Effector CD8-positive, alpha-beta T cell (primary cell): ENCODE measurements around the gene DDR2.

Source experiments
- DNase-seq: peaks from one replicate; lab custom pipeline; 2025; lab: John Stamatoyannopoulos, UW

DDR2 gene

GRCh38 chr1:162671664-162672410 is 39.6 kb downstream of the DDR2 start:
- DNase-seq, result no peak

- DNase-seq, result no peak
These were observed 40.5 kb downstream of the DDR2 start for GRCh38 chr1:162672622-162673260.

GRCh38 chr1:162674034-162674608 is 41.9 kb downstream of the DDR2 start:
- no peak for DNase-seq

- no peak for DNase-seq
These were observed 43.8 kb downstream of the DDR2 start for GRCh38 chr1:162676087-162676486.

- no peak for DNase-seq
These were observed 44.5 kb downstream of the DDR2 start for GRCh38 chr1:162676750-162677149.

- no peak for DNase-seq
These were observed 45.5 kb downstream of the DDR2 start for GRCh38 chr1:162677607-162678371.

- no peak for DNase-seq
These were observed 46.2 kb downstream of the DDR2 start for GRCh38 chr1:162678439-162678838.

- DNase-seq, result no peak
These were observed 47.0 kb downstream of the DDR2 start for GRCh38 chr1:162679298-162679697.

- DNase-seq, result no peak
These were observed 48.3 kb downstream of the DDR2 start for GRCh38 chr1:162680419-162681121.

- no peak for DNase-seq
These were observed 48.8 kb downstream of the DDR2 start for GRCh38 chr1:162681122-162681436.

- DNase-seq, result no peak
These were observed 49.8 kb downstream of the DDR2 start for GRCh38 chr1:162682013-162682419.

GRCh38 chr1:162687870-162688269 is 55.6 kb downstream of the DDR2 start:
- no peak for DNase-seq

GRCh38 chr1:162688521-162688920 is 56.3 kb downstream of the DDR2 start:
- no peak for DNase-seq

GRCh38 chr1:162688931-162689330 is 56.7 kb downstream of the DDR2 start:
- DNase-seq, result no peak

- no peak for DNase-seq
These were observed 57.7 kb downstream of the DDR2 start for GRCh38 chr1:162689745-162690671.

- no peak for DNase-seq
These were observed 58.6 kb downstream of the DDR2 start for GRCh38 chr1:162690672-162691434.

- no peak for DNase-seq
These were observed 59.8 kb downstream of the DDR2 start for GRCh38 chr1:162691999-162692575.

- no peak for DNase-seq
These were observed 62.6 kb downstream of the DDR2 start for GRCh38 chr1:162694911-162695310.

- DNase-seq, result no peak
These were observed 63.4 kb downstream of the DDR2 start for GRCh38 chr1:162695687-162696086.
